GM23338 (cell line): ENCODE data around the gene KAT2B. TPM values are rescaled to one million over a fixed set of nuclear protein-coding genes. Genes with fewer than 3 reads are reported as not detected.

Source experiments
- ATAC-seq: fragments of 200-7000 bp; cut with Tn5 transposase; 3 replicates; pipeline ENCODE4 v1.9.1; 2020
- DNase-seq: peaks from one replicate; pipeline ENCODE4 v3.0.0-alpha.2; 2015; ENCODE audit warnings: low spot score
- H2AFZ ChIP-seq: fragments of 200-600 bp; sonication (generic); 2 replicates; pipeline ENCODE4 v1.8.0; 2016; ENCODE audit warnings: antibody characterized with exemption, mild to moderate bottlenecking, moderate library complexity
- H3F3A ChIP-seq: fragments of 200-600 bp; sonication (generic); replicated peaks from 2 replicates; pipeline ENCODE4 v1.8.0; 2017; ENCODE audit warnings: antibody characterized with exemption, mixed run types, low read depth
- H3K27ac ChIP-seq: fragments of 200-600 bp; sonication (generic); 2 replicates; pipeline ENCODE4 v1.6.1; 2016; ENCODE audit warnings: low read depth
- H3K27me3 ChIP-seq: fragments of 200-600 bp; sonication (generic); 2 replicates; pipeline ENCODE4 v1.8.0; 2016; ENCODE audit warnings: mild to moderate bottlenecking, mixed run types, moderate library complexity; ENCODE audit not compliant: insufficient read depth
- H3K36me3 ChIP-seq: fragments of 200-600 bp; sonication (generic); 2 replicates; pipeline ENCODE4 v1.8.0; 2016; ENCODE audit warnings: mild to moderate bottlenecking; ENCODE audit not compliant: insufficient read depth
- H3K4me1 ChIP-seq: fragments of 200-600 bp; sonication (generic); 2 replicates; pipeline ENCODE4 v1.8.0; 2016; ENCODE audit warnings: mild to moderate bottlenecking, moderate library complexity; ENCODE audit not compliant: insufficient read depth
- H3K4me2 ChIP-seq: fragments of 200-600 bp; sonication (generic); 2 replicates; pipeline ENCODE4 v1.7.1; 2017; ENCODE audit warnings: mixed run types
- H3K4me3 ChIP-seq: fragments of 200-600 bp; sonication (generic); 2 replicates; pipeline ENCODE4 v1.6.1; 2016; ENCODE audit warnings: mixed run types
- H3K79me2 ChIP-seq: fragments of 200-600 bp; sonication (generic); replicated peaks from 2 replicates; pipeline ENCODE4 v1.8.0; 2017; ENCODE audit warnings: mild to moderate bottlenecking; ENCODE audit not compliant: insufficient read depth
- H3K9me2 ChIP-seq: fragments of 200-600 bp; sonication (generic); 2 replicates; pipeline ENCODE4 v1.8.0; 2017; ENCODE audit not compliant: insufficient read depth
- H4K20me1 ChIP-seq: fragments of 200-600 bp; sonication (generic); replicated peaks from 2 replicates; pipeline ENCODE4 v1.8.0; 2017; ENCODE audit warnings: mild to moderate bottlenecking; ENCODE audit not compliant: insufficient read depth
- H3K27ac Mint-ChIP-seq: 2 replicates; pipeline ENCODE4 v1.8.0; 2020; ENCODE audit warnings: inconsistent platforms, mild to moderate bottlenecking, moderate library complexity, mixed read lengths
- H3K27me3 Mint-ChIP-seq: 3 replicates; pipeline ENCODE4 v1.8.0; 2022; ENCODE audit warnings: low read depth, mild to moderate bottlenecking, moderate library complexity, mixed read lengths, inconsistent platforms; ENCODE audit not compliant: insufficient read depth, poor library complexity
- H3K36me3 Mint-ChIP-seq: 3 replicates; pipeline ENCODE4 v1.8.0; 2021; ENCODE audit warnings: low read depth, mild to moderate bottlenecking, inconsistent platforms, moderate library complexity, mixed read lengths
- H3K4me1 Mint-ChIP-seq: 3 replicates; pipeline ENCODE4 v1.8.0; 2020; ENCODE audit warnings: mild to moderate bottlenecking, inconsistent platforms, mixed read lengths
- H3K4me3 Mint-ChIP-seq: 3 replicates; pipeline ENCODE4 v1.8.0; 2021; ENCODE audit warnings: moderate library complexity, mild to moderate bottlenecking, inconsistent platforms, mixed read lengths
- H3K9me3 Mint-ChIP-seq: 3 replicates; pipeline ENCODE4 v1.8.0; 2020; ENCODE audit warnings: moderate library complexity, mild to moderate bottlenecking, inconsistent platforms, mixed read lengths
- EZH2 ChIP-seq: fragments of 200-600 bp; sonication (generic); IDR thresholded peaks from one replicate; pipeline ENCODE4 v1.8.0; 2017; ENCODE audit warnings: antibody characterized with exemption, mild to moderate bottlenecking, low read depth; ENCODE audit not compliant: unreplicated experiment
- EZH2phosphoT487 ChIP-seq: fragments of 200-600 bp; sonication (generic); IDR thresholded peaks from one replicate; pipeline ENCODE4 v1.8.1; 2018; ENCODE audit warnings: antibody characterized with exemption; ENCODE audit not compliant: unreplicated experiment
- JUNB ChIP-seq: IDR thresholded peaks from one replicate; pipeline ENCODE4 v1.6.1; 2016; ENCODE audit warnings: antibody characterized with exemption; ENCODE audit not compliant: unreplicated experiment
- NANOG ChIP-seq: IDR thresholded peaks from 2 replicates; pipeline ENCODE4 v1.6.1; 2016; ENCODE audit warnings: antibody characterized with exemption, borderline replicate concordance
- STAT1 ChIP-seq: IDR thresholded peaks from one replicate; pipeline ENCODE4 v1.6.1; 2016; ENCODE audit warnings: antibody characterized with exemption; ENCODE audit not compliant: unreplicated experiment
- polyA plus RNA-seq: library from polyadenylated mRNA; unstranded; fragments of >200 nt; fragmentation: Nextera tagmentation; extraction: Ambion mirVana; gene quantifications from 2 replicates; pipeline ENCODE4 v1.2.1, GENCODE V29; 2016
- total RNA-seq: library from RNA; depleted of rRNA; stranded (reverse); fragments of >200 nt; shearing (Covaris generic); gene quantifications from 2 replicates; pipeline ENCODE4 v1.2.3, GENCODE V29; 2014
- TF ChIP-seq, protein P1 (sequence below): IDR thresholded peaks from one replicate; pipeline ENCODE4 v1.6.1; 2018; ENCODE audit warnings: antibody characterized with exemption; ENCODE audit not compliant: unreplicated experiment
- TF ChIP-seq, protein P2 (sequence below): IDR thresholded peaks from 2 replicates; pipeline ENCODE4 v1.6.1; 2016; ENCODE audit warnings: antibody characterized with exemption
- TF ChIP-seq, protein P3 (sequence below), 2 experiments: fragments of 200-600 bp in 1 of 2; sonication (generic) in 1 of 2; conservative IDR thresholded peaks; 2 replicates each; pipeline versions ENCODE4 v1.5.1 to v1.6.1; 2016 to 2017; ENCODE audit warnings: antibody characterized with exemption in 2 of 2, low read depth in 2 of 2, mild to moderate bottlenecking in 2 of 2, moderate library complexity in 1 of 2

Gene KAT2B
- total and polyA plus RNA-seq, 2 experiments from 2014 or later = 1.3 to 4.4 TPM

DNA sequence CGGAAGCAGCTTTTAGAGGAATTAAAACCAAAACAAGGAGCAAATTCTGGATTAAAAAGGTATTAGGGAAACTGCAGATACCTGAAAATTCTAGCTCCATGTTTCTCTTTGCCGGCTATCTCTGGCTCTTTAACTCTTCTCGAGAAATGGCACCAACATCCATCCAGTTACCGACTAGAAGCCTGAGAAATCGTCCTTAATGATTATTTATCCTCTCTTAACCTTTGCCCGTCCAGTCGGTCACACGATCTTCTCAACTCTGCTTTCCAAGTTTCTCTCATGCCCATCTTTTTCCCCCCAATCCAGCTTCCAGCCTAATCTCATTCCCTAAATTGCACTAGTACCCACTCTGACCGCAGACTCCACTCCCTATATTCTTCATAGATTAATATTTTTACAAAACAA, 146.4 kb downstream of the KAT2B start:
- Histone ChIP-seq H3K9me2 (no peaks in the 10 kb centered on the region), H3K79me2 (peaks cover 28% of the 10 kb centered on the region), H3K4me1 (peaks cover 10% of the 10 kb centered on the region; the same call in 1 of the 2 replicates), H3K4me2 (peak overlapping the region; percentile 80), H3K36me3 (peaks cover 18% of the 10 kb centered on the region), H3K4me3 (peak overlapping the region; percentile 99), H3K27me3 (no peaks in the 10 kb centered on the region), H3K27ac (peak overlapping the region; percentile 91), H4K20me1 (no peaks in the 10 kb centered on the region), H3F3A (no peaks in the 10 kb centered on the region), H2AFZ (peak overlapping the region; percentile 52; the same call in 1 of the 2 replicates)
- Mint-ChIP-seq H3K27ac (no peak overlapping the region), H3K36me3 (peaks cover 22% of the 10 kb centered on the region), H3K27me3 (no peaks in the 10 kb centered on the region), H3K9me3 (no peaks in the 10 kb centered on the region), H3K4me3 (no peak overlapping the region), H3K4me1 (peaks cover 6% of the 10 kb centered on the region; the same call in 2 of the 3 replicates)
- TF ChIP-seq, protein P1, sequence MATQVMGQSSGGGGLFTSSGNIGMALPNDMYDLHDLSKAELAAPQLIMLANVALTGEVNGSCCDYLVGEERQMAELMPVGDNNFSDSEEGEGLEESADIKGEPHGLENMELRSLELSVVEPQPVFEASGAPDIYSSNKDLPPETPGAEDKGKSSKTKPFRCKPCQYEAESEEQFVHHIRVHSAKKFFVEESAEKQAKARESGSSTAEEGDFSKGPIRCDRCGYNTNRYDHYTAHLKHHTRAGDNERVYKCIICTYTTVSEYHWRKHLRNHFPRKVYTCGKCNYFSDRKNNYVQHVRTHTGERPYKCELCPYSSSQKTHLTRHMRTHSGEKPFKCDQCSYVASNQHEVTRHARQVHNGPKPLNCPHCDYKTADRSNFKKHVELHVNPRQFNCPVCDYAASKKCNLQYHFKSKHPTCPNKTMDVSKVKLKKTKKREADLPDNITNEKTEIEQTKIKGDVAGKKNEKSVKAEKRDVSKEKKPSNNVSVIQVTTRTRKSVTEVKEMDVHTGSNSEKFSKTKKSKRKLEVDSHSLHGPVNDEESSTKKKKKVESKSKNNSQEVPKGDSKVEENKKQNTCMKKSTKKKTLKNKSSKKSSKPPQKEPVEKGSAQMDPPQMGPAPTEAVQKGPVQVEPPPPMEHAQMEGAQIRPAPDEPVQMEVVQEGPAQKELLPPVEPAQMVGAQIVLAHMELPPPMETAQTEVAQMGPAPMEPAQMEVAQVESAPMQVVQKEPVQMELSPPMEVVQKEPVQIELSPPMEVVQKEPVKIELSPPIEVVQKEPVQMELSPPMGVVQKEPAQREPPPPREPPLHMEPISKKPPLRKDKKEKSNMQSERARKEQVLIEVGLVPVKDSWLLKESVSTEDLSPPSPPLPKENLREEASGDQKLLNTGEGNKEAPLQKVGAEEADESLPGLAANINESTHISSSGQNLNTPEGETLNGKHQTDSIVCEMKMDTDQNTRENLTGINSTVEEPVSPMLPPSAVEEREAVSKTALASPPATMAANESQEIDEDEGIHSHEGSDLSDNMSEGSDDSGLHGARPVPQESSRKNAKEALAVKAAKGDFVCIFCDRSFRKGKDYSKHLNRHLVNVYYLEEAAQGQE = no peak
- TF ChIP-seq NANOG = no peak
- no peak for TF ChIP-seq EZH2phosphoT487
- TF ChIP-seq, protein P2, sequence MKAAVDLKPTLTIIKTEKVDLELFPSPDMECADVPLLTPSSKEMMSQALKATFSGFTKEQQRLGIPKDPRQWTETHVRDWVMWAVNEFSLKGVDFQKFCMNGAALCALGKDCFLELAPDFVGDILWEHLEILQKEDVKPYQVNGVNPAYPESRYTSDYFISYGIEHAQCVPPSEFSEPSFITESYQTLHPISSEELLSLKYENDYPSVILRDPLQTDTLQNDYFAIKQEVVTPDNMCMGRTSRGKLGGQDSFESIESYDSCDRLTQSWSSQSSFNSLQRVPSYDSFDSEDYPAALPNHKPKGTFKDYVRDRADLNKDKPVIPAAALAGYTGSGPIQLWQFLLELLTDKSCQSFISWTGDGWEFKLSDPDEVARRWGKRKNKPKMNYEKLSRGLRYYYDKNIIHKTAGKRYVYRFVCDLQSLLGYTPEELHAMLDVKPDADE = no peak
- ATAC-seq (no peak), DNase-seq (peak; percentile 21)

DNA sequence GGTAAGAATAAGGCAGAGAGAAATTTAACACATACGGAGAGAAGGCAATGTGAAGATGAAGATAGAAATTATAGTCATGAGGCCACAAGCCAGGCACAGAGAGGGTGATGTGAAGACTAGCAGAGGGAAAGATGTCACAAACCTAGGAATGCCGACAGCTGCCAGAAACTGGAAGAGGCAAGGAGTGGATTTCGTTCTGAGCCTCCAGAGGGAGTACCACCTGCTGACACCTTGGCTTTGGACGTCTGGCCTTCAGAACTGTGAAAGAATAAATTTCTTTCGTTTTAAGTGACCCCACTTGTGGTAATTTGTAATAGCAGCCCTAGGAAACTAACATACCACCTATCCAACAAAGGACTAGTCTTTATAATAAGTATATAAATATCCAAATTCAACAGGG, 150.7 kb downstream of the KAT2B start:
- DNase-seq (peak; percentile 64), ATAC-seq (peak; percentile 11; the same call in 1 of the 3 replicates)
- Mint-ChIP-seq H3K27me3 (no peaks in the 10 kb centered on the region), H3K4me1 (peaks cover 3% of the 10 kb centered on the region; the same call in 1 of the 3 replicates), H3K27ac (no peak overlapping the region), H3K9me3 (no peaks in the 10 kb centered on the region; the same call in 2 of the 3 replicates), H3K36me3 (no peaks in the 10 kb centered on the region), H3K4me3 (no peak overlapping the region)
- Histone ChIP-seq H3K27ac (no peak overlapping the region), H2AFZ (no peak overlapping the region), H3K79me2 (no peaks in the 10 kb centered on the region), H3K9me2 (no peaks in the 10 kb centered on the region), H3K4me1 (no peaks in the 10 kb centered on the region), H3F3A (no peaks in the 10 kb centered on the region), H4K20me1 (no peaks in the 10 kb centered on the region), H3K27me3 (no peaks in the 10 kb centered on the region), H3K4me2 (no peak overlapping the region), H3K36me3 (no peaks in the 10 kb centered on the region), H3K4me3 (no peak overlapping the region)
- TF ChIP-seq EZH2 (no peak), JUNB (no peak), STAT1 (no peak), EZH2phosphoT487 (no peak)
- TF ChIP-seq, protein P3, sequence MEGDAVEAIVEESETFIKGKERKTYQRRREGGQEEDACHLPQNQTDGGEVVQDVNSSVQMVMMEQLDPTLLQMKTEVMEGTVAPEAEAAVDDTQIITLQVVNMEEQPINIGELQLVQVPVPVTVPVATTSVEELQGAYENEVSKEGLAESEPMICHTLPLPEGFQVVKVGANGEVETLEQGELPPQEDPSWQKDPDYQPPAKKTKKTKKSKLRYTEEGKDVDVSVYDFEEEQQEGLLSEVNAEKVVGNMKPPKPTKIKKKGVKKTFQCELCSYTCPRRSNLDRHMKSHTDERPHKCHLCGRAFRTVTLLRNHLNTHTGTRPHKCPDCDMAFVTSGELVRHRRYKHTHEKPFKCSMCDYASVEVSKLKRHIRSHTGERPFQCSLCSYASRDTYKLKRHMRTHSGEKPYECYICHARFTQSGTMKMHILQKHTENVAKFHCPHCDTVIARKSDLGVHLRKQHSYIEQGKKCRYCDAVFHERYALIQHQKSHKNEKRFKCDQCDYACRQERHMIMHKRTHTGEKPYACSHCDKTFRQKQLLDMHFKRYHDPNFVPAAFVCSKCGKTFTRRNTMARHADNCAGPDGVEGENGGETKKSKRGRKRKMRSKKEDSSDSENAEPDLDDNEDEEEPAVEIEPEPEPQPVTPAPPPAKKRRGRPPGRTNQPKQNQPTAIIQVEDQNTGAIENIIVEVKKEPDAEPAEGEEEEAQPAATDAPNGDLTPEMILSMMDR (conservative IDR thresholded peaks at IDR 0.05; ENCODE audit: low read depth in 2 of 2) = peak; percentile 15 to 38; a peak in 2 of 4 replicates
